ENCODE data around the gene ADGRG6. TPM values are rescaled to one million over a fixed set of nuclear protein-coding genes. Genes with fewer than 3 reads are reported as not detected.

The ADGRG6 gene
- total RNA-seq, 3 donors from 2014 or later: 8.2 to 29.6 (median 28.5) TPM

- Histone ChIP-seq H3K27me3 (no peaks in the 10 kb centered on the region), H3K9me3 (no peaks in the 10 kb centered on the region), H3K27ac (no peak overlapping the region), H3K4me1 (no peaks in the 10 kb centered on the region), H3K36me3 (no peaks in the 10 kb centered on the region), H3K4me3 (no peak overlapping the region)
- intact Hi-C loops (cut with DNase I; ENCODE audit: low total_unique reads): no loop called here
- TF ChIP-seq CTCF (IDR thresholded peaks at IDR 0.05): no peak
- no peak for TF ChIP-seq POLR2A (IDR thresholded peaks at IDR 0.05)
- no peak for TF ChIP-seq POLR2AphosphoS5 (IDR thresholded peaks at IDR 0.05)
- DNase-seq (ENCODE audit: low spot score in 2 of 2): no peak
Observed at GRCh38 chr6:142294679-142295078, 7.1 kb upstream of the ADGRG6 start.

DNA sequence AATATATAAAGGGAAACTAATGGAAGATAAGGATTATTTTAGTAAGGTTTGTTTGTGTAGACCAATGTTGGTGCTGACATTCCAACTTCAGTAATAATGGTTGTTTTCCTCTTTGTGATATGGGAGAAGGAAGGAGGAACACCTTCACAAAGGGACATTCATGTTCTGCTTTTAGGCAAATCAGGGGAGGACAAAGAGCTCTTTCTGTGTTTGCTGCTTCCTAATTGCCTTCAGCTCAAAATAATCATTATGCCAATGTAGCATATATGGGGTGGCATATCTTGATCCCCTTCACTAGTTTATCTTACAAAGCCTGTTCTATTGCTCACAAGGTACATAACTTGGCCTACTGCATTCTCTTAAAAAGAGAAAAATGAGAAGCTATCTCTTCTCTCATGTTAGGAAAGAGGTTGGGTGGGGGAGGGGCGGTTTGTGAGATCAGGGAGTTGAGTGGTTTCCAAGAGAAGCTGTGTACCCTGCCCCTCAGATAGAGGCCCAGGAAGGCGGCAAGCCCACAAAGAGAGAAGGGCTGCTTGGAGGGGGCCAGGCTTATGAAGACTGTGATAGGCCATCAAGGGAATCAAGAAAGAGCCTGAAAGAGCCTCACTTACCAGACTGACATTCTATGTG lies 4.7 kb upstream of the ADGRG6 start:
- no peaks in the 10 kb centered on the region for H3K36me3 ChIP-seq
- H3K4me1 ChIP-seq: no peaks in the 10 kb centered on the region
- intact Hi-C loops (cut with DNase I; ENCODE audit: low total_unique reads): no loop called here
- H3K27me3 ChIP-seq: no peaks in the 10 kb centered on the region
- no peak overlapping the region for H3K27ac ChIP-seq
- no peaks in the 10 kb centered on the region for H3K9me3 ChIP-seq
- no peak for TF ChIP-seq POLR2AphosphoS5 (IDR thresholded peaks at IDR 0.05)
- TF ChIP-seq CTCF (IDR thresholded peaks at IDR 0.05): no peak
- no peak for TF ChIP-seq POLR2A (IDR thresholded peaks at IDR 0.05)
- H3K4me3 ChIP-seq: no peak overlapping the region
- DNase-seq (ENCODE audit: low spot score in 2 of 2): no peak

- no peak overlapping the region for H3K4me3 ChIP-seq
- H3K36me3 ChIP-seq: no peaks in the 10 kb centered on the region
- DNase-seq (ENCODE audit: low spot score in 2 of 2): no peak
- H3K27ac ChIP-seq: no peak overlapping the region
- no peaks in the 10 kb centered on the region for H3K4me1 ChIP-seq
- H3K9me3 ChIP-seq: no peaks in the 10 kb centered on the region
- no peaks in the 10 kb centered on the region for H3K27me3 ChIP-seq
- intact Hi-C loops (cut with DNase I; ENCODE audit: low total_unique reads): no loop called here
- TF ChIP-seq POLR2AphosphoS5 (IDR thresholded peaks at IDR 0.05) (no peak), CTCF (IDR thresholded peaks at IDR 0.05) (no peak), POLR2A (IDR thresholded peaks at IDR 0.05) (no peak)
Observed at GRCh38 chr6:142297605-142297995, 4.2 kb upstream of the ADGRG6 start.

DNA sequence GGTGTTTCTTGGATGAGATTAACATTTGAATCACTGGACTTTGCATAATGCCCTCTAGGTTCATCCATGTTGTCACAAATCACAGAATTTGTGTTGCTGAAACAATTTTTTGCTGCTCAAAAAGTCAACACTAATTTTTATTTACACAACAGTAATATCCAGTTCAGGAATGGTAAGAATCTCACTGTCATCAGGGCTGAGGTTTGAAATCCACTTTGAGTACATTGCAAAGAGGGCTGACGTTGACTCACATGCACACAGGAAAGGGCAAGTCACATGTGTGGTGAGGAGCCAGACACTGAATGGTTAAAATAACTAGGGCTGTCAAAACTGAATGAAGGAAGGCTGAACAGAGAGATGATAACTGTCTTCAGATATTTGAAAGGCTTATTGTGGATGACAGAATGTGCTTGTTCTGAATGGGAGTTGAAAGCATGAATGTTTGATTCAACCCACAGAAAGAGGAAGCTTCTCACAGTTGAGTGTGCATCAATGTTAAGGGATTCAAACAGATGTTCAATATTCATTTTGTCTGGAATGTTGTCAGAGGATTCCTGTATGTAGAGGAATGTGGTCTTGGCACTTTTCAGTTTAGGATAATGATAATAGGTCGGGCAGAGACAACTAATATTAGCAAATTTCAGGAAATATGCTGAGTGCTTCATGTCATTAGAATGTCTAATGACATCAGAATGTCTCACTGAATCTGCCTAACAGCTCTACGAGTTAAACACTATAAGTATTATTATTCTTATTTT lies 3.6 kb upstream of the ADGRG6 start:
- H3K36me3 ChIP-seq: no peaks in the 10 kb centered on the region
- no peaks in the 10 kb centered on the region for H3K27me3 ChIP-seq
- H3K27ac ChIP-seq: no peak overlapping the region
- no peaks in the 10 kb centered on the region for H3K9me3 ChIP-seq
- TF ChIP-seq POLR2AphosphoS5 (IDR thresholded peaks at IDR 0.05) (no peak), CTCF (IDR thresholded peaks at IDR 0.05) (no peak), POLR2A (IDR thresholded peaks at IDR 0.05) (no peak)
- no peaks in the 10 kb centered on the region for H3K4me1 ChIP-seq
- intact Hi-C loops (cut with DNase I; ENCODE audit: low total_unique reads): no loop called here
- no peak overlapping the region for H3K4me3 ChIP-seq
- DNase-seq (ENCODE audit: low spot score in 2 of 2): no peak

DNA sequence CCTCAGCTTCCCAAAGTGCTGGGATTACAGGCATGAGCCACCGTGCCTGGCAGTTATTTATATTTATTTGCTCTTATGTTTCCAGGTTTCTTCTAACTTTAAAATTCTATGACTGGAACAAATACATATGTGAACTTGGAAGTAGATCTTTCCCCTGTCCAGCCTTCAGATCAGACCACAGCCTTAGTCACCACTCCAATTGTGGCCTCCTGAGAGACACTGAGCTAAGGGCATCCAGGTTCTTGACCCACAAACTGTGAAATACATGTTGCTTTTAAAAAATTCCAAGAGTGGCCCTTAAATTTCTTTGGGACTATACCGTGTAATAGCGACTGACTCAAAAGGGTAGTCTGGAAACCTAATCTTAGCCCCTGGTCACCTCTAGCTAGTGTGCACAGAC lies 1.5 kb upstream of the ADGRG6 start:
- no peak for DNase-seq (ENCODE audit: low spot score in 2 of 2)
- intact Hi-C loops (cut with DNase I; ENCODE audit: low total_unique reads): no loop called here
- Histone ChIP-seq H3K4me1 (no peaks in the 10 kb centered on the region), H3K9me3 (no peaks in the 10 kb centered on the region), H3K36me3 (no peaks in the 10 kb centered on the region), H3K27me3 (no peaks in the 10 kb centered on the region), H3K27ac (no peak overlapping the region), H3K4me3 (no peak overlapping the region)
- TF ChIP-seq CTCF (IDR thresholded peaks at IDR 0.05): no peak
- TF ChIP-seq POLR2A (IDR thresholded peaks at IDR 0.05): no peak
- no peak for TF ChIP-seq POLR2AphosphoS5 (IDR thresholded peaks at IDR 0.05)

Measured in breast epithelium (tissue), 4 donors.